GM21526 (cell line): Measurements from ENCODE around the gene HIVEP3.
"Not testable (repeated sequence)": the region's sequence is repeated elsewhere in the genome, so short reads cannot be mapped to it uniquely, and the experiment has no call there.

Experiments used
- ATAC-seq: cut with Tn5 transposase; IDR thresholded peaks from one replicate; pipeline ENCODE4 v1.9.1; 2021; ENCODE audit warnings: moderate library complexity; ENCODE audit not compliant: unreplicated experiment, low FRiP score

The HIVEP3 gene

GRCh38 chr1:41700581-41700980, 218.1 kb downstream of the HIVEP3 start:
- no peak for ATAC-seq

DNA sequence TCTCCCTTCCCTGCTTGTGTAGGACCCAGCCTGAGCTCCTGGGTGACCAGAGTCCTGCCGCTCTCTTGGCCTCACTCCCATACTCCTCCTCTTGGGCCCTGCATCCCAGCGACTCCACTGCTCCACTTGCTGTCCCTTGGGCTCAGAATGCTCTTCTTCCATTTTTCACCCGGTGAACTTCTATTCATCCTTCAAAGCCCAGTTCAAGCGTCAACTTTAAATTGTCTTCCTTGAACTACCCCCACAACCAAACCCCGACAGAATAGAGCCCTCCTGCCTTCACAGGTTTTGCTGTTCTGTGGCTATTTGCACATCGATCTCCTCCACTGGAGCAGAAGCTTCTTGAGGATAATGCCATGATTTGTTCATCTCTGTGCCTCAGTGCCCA, 218.9 kb downstream of the HIVEP3 start:
- no peak for ATAC-seq

GRCh38 chr1:41698916-41699860, 219.5 kb downstream of the HIVEP3 start:
- ATAC-seq = peak; percentile 75

DNA sequence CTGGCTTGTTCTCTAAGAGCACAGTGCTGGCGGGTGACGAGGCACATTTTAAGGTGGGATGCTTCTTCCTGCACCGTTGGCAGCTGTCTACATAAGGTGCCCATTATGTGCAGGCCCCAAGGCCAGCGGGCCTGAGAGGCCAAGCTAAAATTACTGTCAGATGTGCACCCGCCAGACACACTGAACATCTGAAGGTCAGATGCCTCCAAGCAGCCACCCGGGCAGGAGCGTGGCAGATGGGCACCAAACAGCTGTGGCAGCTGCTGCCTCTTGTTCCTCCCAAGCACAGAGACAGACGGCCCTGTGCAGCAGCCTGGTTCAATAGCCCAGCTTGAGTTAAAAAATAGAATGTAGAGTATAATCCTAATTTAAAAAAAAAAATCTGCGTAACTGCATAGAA, 222.3 kb downstream of the HIVEP3 start:
- no peak for ATAC-seq

DNA sequence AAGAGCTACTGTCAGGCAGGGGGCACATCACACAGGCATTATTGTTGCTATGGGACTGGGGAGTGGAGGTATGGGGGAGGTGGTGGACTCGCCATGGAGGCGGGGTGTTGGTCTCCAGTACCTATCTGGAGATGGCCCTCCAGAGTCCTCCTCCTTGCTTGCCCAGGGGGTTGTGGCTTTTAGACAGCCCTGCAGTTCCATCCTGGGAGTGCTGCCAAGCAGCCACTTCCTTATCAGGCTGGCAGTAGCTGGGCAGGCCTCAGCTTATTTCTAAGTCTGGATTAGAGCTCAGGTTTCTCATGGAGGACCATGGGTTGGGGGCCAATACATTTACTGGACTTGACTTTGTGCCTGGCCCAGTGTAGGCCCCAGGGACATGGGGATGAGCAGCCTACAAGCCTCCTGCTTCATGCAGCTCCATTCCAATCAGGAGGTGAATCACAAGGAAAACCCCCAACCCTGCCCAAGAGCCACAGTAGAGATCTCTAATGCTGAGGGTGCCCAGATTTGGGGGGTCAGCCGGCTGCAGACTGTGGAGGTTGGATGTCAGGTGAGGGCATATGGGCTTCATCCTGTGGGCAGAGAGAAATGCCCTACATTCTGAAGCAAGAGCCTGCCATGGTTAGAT, 223.5 kb downstream of the HIVEP3 start:
- no peak for ATAC-seq

GRCh38 chr1:41691966-41692365, 226.8 kb downstream of the HIVEP3 start:
- ATAC-seq = not testable (repeated sequence)

DNA sequence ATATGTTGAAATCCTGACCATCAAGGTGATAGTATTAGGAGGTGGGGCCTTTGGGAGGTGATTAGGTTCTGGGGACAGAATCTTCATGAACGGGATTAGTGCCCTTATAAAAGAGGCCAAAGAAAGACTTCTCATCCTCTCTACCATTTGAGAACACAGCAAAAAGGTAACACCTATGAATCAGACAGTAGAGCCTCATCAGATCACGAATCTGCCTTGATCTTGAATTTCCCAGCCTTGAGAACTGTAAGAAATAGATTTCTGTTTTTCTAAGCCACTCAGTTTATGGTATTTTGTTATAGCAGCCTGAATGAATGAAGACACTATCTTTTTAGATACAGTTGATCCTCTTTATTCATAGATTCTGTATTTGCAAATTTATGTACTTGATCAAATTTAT, 227.3 kb downstream of the HIVEP3 start:
- no peak for ATAC-seq

GRCh38 chr1:41690331-41690730, 228.4 kb downstream of the HIVEP3 start:
- no peak for ATAC-seq

DNA sequence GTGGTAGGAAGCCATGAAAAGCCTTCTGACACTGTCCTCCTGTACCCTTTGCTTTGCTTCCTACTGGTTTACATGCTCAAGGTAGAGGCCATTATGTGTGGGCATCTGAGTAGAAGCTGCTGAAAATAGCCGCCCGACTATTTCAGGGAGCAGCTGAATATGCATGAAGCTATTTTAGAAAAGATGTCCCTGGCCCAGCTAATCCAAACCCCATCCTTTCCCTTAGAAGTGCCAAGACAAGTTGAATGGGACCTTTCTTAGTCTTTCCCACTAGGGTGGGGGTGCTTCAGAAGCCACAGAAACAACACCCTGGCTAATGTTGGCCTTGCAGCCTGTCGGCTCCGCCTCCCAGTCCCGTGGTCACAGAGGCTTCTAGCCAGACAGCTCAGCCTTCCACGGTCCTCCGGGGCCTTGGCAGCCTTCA, 229.2 kb downstream of the HIVEP3 start:
- ATAC-seq = no peak

DNA sequence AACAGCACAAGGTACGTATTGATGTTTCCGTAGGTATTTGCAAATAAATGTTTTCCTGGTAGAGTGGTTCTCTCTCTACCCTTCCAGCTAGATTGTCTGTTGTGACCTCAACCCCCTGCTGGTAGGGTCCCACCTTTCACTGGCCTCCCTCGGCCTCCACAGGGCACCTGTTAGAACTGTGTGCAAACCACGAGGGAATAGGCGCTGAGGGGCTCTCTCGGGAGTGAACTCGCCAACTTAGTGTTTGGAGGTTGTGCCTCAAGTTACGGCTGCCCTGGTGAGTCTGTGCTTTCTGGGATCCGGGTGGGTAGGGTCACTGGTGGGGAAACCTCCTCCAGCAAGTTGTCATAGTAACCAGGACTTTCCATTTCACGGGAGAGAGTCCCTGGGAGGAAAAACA, 229.6 kb downstream of the HIVEP3 start:
- ATAC-seq = no peak

DNA sequence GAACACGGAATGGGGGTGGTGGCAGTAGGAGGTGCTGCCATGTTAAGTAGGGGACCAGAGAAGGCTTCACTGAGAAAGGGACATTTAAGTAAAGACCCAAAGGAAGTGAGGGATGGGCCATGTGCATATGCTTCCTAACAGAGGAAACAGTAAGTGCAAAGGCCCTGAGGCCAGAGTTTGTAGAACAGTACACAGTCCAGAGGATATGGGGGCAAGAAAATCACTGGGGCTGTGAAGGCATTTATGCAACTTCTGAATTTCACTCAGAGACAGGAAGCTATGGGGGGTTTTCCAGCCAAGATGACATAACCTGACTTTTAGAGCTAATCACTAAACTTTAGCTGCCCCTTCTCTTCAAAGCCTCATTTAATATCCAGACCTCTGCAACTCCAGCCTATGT, 231.7 kb downstream of the HIVEP3 start:
- ATAC-seq = no peak

GRCh38 chr1:41683681-41684500, 234.8 kb downstream of the HIVEP3 start:
- no peak for ATAC-seq

DNA sequence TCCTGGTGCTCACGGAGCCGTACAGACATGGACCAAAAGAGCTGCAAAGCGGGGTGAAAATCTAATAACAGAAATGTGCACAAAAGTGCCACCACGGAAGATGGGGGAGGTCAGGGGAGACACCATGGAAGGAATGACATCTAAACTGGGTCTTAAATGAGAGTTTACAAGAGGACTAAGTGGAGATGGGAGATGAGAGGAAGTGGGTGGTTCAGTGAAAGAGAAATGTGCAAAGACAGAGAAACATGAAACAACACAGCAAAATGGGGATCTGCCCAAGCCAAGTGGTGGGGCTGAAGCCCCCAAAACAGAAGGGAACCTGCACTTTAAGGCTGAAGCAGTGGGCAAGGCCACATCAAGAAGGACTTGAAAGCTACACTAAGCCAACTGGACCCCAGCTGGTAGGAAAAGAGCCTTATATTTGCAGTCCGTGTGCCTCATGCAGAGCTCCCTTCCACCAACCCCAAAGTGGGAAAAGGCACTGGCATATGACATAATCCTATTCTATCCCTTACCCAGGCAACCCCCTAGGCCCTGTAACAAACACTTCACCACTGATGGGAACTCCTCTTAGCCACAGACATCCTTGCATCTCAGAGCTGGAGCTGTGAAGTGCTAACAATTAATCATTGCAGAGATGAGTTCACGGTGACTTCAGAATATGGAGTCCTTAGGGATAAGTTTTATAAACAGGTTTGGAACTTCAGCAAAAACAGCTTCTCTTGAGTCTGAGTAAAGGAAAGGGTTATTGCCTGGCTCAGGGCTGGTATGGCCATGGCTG, 235.7 kb downstream of the HIVEP3 start:
- no peak for ATAC-seq

DNA sequence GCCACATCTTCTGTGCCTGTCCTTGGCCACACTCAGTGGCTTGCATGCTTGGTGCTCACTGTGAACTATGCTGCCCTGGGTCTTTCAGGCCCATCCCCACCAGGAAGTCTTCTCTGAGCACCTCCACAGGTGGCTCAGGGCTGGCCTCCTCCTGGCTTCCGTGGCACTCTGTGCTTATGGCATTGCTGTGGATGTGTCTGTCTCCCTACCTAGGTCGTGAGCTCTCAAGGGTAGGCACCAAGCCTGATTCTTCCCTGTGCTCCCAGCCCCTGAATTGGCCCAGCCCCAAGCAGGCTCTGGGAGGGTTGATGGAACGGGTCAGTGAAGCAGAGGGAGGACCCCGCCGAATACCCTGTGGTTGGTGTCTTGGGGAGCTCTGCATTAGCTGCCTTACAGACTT, 236.6 kb downstream of the HIVEP3 start:
- ATAC-seq = no peak

DNA sequence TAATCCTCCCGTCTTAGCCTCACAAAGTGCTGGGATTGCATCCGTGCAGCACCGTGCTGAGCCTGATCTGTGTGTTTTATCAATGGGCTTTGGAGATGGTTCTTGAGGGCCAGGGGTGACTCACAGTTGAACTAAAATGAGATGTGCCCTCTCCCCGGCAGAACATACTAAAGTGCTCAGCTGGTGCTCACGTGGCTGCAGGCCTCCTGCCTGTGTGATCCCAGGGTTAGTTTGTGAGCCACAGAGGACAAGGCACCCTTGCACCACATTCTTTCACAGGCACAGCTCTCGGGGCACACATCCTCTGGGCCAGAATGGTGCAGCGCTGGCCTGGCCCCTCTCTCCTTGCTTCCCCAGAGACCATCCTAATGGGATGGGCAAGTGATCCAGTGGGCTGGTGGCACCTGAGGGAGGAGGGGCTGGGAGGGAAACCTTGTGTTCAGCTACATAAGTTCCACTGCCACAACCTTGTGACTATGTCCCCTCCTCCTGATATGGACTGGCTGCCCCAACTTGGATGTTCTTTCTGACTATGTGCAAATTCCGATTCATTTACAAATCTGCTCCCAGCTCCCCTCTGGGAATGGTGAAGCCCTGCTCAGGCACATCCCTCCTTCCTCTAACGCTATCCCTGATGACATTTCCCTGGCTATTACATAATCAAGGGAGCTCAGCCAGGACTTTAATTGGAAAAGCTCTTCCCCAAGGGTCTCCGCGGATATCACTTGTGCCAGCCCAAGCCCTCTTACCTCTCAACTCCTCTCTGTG, 237.2 kb downstream of the HIVEP3 start:
- no peak for ATAC-seq

- ATAC-seq = no peak
Measured at GRCh38 chr1:41679994-41680393, 238.7 kb downstream of the HIVEP3 start.

DNA sequence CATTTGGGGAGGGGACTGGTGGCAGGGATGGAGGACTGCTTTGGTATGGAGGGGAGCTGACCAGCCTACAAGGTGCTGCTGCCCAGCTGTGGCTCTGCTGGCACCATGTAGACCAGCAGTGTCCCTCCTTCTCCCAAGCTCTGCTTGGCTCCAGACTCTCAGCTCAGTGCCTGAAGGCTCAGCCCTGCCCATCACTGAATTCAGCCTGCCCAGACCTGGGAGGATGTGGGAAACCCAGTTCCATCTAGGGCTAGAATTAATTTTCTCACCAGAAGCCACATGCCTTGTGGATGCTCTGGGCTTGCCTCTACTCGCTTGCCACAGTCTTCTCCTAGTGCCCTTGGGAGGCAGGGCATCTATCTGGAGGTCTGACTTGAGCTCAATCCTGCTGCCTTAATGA, 239.2 kb downstream of the HIVEP3 start:
- ATAC-seq = no peak

DNA sequence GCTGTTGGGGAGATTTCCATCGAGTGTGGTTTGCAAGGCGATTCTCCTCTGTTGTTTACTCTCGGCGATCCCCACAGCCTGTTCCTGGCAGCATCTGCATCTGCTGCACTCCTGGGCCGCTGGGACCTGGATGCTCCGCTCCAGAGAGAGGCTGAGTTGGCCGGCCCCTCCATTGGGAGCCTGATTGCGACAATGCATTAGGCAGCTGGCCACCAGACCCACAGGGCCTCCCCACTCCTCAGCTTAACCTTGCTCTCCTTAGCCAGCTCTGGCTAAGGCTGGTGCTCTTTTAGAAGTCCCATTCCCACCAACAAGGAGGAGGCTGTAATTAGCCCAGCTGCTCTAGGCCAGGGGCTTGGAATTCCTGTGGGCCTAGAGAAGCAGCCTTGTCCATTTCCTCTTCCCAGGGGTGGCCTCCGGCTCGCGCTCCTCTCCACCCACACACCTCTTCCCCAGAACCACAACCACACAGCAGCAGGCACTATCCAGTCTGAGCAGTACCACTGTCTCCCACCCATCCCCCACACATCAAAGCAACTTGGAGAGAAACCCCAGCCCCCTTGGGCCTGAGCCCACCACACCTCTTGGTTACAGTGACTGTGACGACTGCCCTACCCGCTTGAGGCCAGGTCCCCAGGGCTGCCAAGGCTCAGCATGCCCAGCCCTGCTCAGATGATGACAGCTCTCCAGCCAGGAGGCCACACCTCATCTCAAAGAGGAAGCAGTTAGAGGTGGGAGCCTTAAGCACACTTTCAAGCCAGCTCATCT, 240.4 kb downstream of the HIVEP3 start:
- no peak for ATAC-seq

GRCh38 chr1:41677620-41678019, 241.1 kb downstream of the HIVEP3 start:
- no peak for ATAC-seq
